Measurements from ENCODE around the gene ETV5. TPM values are rescaled to one million over a fixed set of nuclear protein-coding genes. Genes with fewer than 3 reads are reported as not detected.

Gene ETV5
- total and polyA plus RNA-seq, 4 donors, result 3.3 to 14.9 (median 5.5) TPM

DNA sequence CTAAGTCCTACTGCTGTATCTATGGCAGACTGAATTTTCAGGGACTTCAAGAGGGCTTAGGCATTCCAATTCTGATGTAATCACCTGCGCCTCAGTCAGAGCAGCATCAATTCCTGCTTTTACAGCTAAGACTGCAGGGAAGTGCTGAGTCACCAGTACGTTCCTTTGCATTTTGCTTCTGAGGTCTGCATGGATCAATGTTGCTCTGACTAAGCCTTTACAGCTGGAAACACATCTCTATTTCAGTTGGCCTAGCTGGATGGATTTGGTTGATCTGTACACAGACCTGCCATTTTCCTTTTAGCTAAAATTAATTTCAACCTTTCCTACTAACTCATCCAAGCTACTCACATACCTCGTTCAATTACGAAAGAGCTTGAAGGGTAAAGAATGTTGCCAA is 51.3 kb downstream of the ETV5 start (continued):
- TF ChIP-seq, protein P1, sequence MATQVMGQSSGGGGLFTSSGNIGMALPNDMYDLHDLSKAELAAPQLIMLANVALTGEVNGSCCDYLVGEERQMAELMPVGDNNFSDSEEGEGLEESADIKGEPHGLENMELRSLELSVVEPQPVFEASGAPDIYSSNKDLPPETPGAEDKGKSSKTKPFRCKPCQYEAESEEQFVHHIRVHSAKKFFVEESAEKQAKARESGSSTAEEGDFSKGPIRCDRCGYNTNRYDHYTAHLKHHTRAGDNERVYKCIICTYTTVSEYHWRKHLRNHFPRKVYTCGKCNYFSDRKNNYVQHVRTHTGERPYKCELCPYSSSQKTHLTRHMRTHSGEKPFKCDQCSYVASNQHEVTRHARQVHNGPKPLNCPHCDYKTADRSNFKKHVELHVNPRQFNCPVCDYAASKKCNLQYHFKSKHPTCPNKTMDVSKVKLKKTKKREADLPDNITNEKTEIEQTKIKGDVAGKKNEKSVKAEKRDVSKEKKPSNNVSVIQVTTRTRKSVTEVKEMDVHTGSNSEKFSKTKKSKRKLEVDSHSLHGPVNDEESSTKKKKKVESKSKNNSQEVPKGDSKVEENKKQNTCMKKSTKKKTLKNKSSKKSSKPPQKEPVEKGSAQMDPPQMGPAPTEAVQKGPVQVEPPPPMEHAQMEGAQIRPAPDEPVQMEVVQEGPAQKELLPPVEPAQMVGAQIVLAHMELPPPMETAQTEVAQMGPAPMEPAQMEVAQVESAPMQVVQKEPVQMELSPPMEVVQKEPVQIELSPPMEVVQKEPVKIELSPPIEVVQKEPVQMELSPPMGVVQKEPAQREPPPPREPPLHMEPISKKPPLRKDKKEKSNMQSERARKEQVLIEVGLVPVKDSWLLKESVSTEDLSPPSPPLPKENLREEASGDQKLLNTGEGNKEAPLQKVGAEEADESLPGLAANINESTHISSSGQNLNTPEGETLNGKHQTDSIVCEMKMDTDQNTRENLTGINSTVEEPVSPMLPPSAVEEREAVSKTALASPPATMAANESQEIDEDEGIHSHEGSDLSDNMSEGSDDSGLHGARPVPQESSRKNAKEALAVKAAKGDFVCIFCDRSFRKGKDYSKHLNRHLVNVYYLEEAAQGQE (IDR thresholded peaks at IDR 0.05), result no peak
- no peak for TF ChIP-seq ZBTB33 (IDR thresholded peaks at IDR 0.05)
- TF ChIP-seq FOXA2 (IDR thresholded peaks at IDR 0.05), result no peak
- no peak for TF ChIP-seq EGR1 (IDR thresholded peaks at IDR 0.05; ENCODE audit: low read depth in 2 of 2)
- no peak for TF ChIP-seq RXRA (IDR thresholded peaks at IDR 0.05)

DNA sequence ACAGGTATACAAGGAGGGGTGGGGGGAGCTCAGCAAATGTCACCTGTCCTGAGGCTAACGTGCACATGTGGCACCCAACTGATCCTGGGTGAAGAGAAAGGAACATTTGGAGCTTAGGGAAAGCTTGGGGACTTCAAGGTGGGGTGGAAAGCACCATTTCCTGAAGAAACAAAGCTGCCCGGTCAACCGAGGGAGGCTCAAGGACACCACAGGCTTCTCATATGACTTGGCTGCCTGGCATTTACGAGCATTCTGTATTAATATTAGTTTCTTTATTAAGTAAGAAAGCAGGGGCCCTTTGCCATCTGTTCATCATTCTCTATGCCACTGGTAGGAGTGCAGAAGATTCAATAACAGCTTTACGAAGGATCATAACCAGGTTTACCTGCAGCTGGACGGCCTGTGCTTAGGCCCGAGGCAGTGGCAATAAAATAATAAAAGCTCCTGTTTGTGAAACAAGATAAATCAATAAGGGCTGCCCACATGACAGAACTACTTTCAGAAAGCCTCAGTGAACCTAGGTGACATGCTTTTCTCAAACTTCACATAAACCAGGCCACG is 54.0 kb downstream of the ETV5 start:
- Histone ChIP-seq H3K27me3 (ENCODE audit: control insufficient read depth in 4 of 4, insufficient read depth in 4 of 4, low read length in 3 of 4) (no peaks in the 10 kb centered on the region), H3K27ac (ENCODE audit: low read depth in 1 of 2, low read length in 2 of 2) (no peak overlapping the region), H3K9ac (ENCODE audit: low read depth in 1 of 2, low read length in 2 of 2) (no peak overlapping the region), H3K36me3 (ENCODE audit: control insufficient read depth in 4 of 4, insufficient read depth in 3 of 4, low read depth in 1 of 4, low read length in 3 of 4) (peaks cover 1 to 9% (median 5%) of the 10 kb centered on the region in 4 donors), H3K4me1 (ENCODE audit: control insufficient read depth in 4 of 4, insufficient read depth in 4 of 4, low read length in 3 of 4) (no peaks in the 10 kb centered on the region), H3K4me3 (ENCODE audit: low read depth in 1 of 3, low read length in 3 of 3) (no peak overlapping the region), H3K9me3 (ENCODE audit: control insufficient read depth in 4 of 4, low read length in 3 of 4) (no peaks in the 10 kb centered on the region)
- no peak for TF ChIP-seq EGR1 (IDR thresholded peaks at IDR 0.05; ENCODE audit: low read depth in 2 of 2)
- 80% methylated on average over 8 of the region's 8 CpGs for WGBS
- DNase-seq (ENCODE audit: low spot score), result no peak

DNA sequence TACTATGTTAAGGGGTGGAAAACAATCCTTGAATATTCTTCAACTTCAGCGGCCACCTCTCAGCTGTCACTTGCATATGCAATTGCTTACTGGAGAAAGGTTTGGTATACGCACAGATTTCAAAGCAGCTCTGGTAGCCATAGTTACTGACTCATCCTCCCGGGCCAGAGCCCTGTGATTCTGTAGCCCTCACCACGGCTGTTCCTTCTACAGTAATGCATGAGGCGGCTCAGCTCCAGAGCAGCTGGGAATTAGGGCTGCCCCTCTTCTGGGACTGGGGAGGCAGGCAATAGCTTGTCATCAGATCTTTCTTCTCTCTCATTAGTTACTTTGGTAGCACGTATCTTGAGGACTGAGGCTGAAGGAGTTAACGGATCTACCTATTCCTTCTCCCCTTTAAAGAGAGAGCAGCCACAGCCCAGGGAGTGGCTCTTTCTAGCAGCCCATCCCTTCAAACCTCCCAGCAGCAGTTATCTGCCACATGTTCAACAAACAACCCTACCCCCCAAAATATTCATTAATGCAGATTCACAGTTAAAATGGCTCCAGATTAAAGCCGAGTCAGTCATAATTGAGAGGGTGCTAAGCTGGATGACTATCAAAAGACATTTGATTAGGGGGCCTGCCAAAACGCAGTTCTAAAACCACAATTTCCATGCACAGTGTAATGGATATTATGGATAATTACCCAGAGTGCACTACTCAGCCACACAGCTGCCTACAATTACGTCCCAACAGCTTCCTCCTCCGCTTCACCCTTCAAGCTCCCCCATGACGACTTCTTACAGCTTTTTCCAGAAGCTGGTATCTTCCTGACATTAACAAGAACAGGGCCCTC is 54.7 kb downstream of the ETV5 start:
- Histone ChIP-seq H3K27me3 (ENCODE audit: control insufficient read depth in 4 of 4, insufficient read depth in 4 of 4, low read length in 3 of 4) (no peaks in the 10 kb centered on the region), H3K4me3 (ENCODE audit: low read depth in 1 of 3, low read length in 3 of 3) (no peak overlapping the region), H3K4me1 (ENCODE audit: control insufficient read depth in 4 of 4, insufficient read depth in 4 of 4, low read length in 3 of 4) (no peaks in the 10 kb centered on the region), H3K36me3 (ENCODE audit: control insufficient read depth in 4 of 4, insufficient read depth in 3 of 4, low read depth in 1 of 4, low read length in 3 of 4) (peaks cover 1 to 9% (median 5%) of the 10 kb centered on the region in 4 donors), H3K9ac (ENCODE audit: low read depth in 1 of 2, low read length in 2 of 2) (no peak overlapping the region), H3K9me3 (ENCODE audit: control insufficient read depth in 4 of 4, low read length in 3 of 4) (no peaks in the 10 kb centered on the region), H3K27ac (ENCODE audit: low read depth in 1 of 2, low read length in 2 of 2) (no peak overlapping the region)
- TF ChIP-seq ZBTB33 (IDR thresholded peaks at IDR 0.05) (no peak), SP1 (IDR thresholded peaks at IDR 0.05) (no peak), NR2F2 (IDR thresholded peaks at IDR 0.05) (no peak), CTCF (IDR thresholded peaks at IDR 0.05; ENCODE audit: low read depth, low read length, missing input control) (no peak), JUND (IDR thresholded peaks at IDR 0.05) (no peak), HNF4A (conservative IDR thresholded peaks at IDR 0.05) (no peak), RXRA (IDR thresholded peaks at IDR 0.05) (no peak), FOXA2 (IDR thresholded peaks at IDR 0.05) (no peak), YY1 (IDR thresholded peaks at IDR 0.05) (no peak), EGR1 (IDR thresholded peaks at IDR 0.05; ENCODE audit: low read depth in 2 of 2) (no peak)
- TF ChIP-seq, protein P2, sequence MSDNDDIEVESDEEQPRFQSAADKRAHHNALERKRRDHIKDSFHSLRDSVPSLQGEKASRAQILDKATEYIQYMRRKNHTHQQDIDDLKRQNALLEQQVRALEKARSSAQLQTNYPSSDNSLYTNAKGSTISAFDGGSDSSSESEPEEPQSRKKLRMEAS (IDR thresholded peaks at IDR 0.05), result no peak
- TF ChIP-seq, protein P1 (IDR thresholded peaks at IDR 0.05), result no peak
- TF ChIP-seq, protein P3, sequence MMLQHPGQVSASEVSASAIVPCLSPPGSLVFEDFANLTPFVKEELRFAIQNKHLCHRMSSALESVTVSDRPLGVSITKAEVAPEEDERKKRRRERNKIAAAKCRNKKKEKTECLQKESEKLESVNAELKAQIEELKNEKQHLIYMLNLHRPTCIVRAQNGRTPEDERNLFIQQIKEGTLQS (IDR thresholded peaks at IDR 0.05), result no peak
- 92% methylated on average over 12 of the region's 12 CpGs for WGBS
- no peak for DNase-seq (ENCODE audit: low spot score)
